Measurements from ENCODE around the gene LDLRAD2. TPM values are rescaled to one million over a fixed set of nuclear protein-coding genes. Genes with fewer than 3 reads are reported as not detected.
A peak's percentile ranks its signal among the peaks of the same experiment; 100 is the strongest.

Gene LDLRAD2
- total RNA-seq, 4 donors from 2014 or later = 0.22 TPM; not detected in 3

GRCh38 chr1:21868941-21869454 lies 56.9 kb downstream of the LDLRAD2 start:
- Histone ChIP-seq H3K36me3 (peaks cover 45 to 50% of the 10 kb centered on the region in 2 donors), H3K9me3 (no peaks in the 10 kb centered on the region), H3K27ac (peak overlapping the region in 1 of 3 donors; percentile 67), H3K4me1 (peaks cover 8 to 16% of the 10 kb centered on the region in 2 donors), H3K27me3 (no peaks in the 10 kb centered on the region), H3K4me3 (replicated peaks in 1 of 3) (no peak overlapping the region)
- no peak for TF ChIP-seq CTCF (IDR thresholded peaks at IDR 0.05)
- no peak for TF ChIP-seq POLR2A (IDR thresholded peaks at IDR 0.05)
- DNase-seq = no peak
- intact Hi-C loops (cut with DNase I) = no loop called here
- 84 to 86% methylated on average over 12 of the region's 12 CpGs for WGBS, 2 donors

- WGBS, 2 donors = 39 to 78% methylated on average over 8 to 9 of the region's 13 CpGs
- Histone ChIP-seq H3K4me1 (peaks cover 8 to 16% of the 10 kb centered on the region in 2 donors), H3K9me3 (no peaks in the 10 kb centered on the region), H3K4me3 (replicated peaks in 1 of 3) (no peak overlapping the region), H3K27ac (peak overlapping the region in 2 of 3 donors; percentile 41 to 67), H3K36me3 (peaks cover 45 to 50% of the 10 kb centered on the region in 2 donors), H3K27me3 (no peaks in the 10 kb centered on the region)
- intact Hi-C loops (cut with DNase I) = loop anchor here (5.0 kb wide), 1 partner anchor 93 kb away; no protein-coding TSS in a partner anchor
- TF ChIP-seq CTCF (IDR thresholded peaks at IDR 0.05) = no peak
- no peak for TF ChIP-seq POLR2A (IDR thresholded peaks at IDR 0.05)
- peak; percentile 91 to 95 for DNase-seq
Measured at GRCh38 chr1:21869620-21870121, 57.6 kb downstream of the LDLRAD2 start.

GRCh38 chr1:21870611-21871010 lies 58.5 kb downstream of the LDLRAD2 start:
- Histone ChIP-seq H3K36me3 (peaks cover 41 to 50% of the 10 kb centered on the region in 2 donors), H3K27me3 (no peaks in the 10 kb centered on the region), H3K27ac (no peak overlapping the region), H3K4me3 (replicated peaks in 1 of 3) (no peak overlapping the region), H3K9me3 (no peaks in the 10 kb centered on the region), H3K4me1 (peaks cover 8 to 16% of the 10 kb centered on the region in 2 donors)
- intact Hi-C loops (cut with DNase I) = loop anchor here (5.0 kb wide), 1 partner anchor 92 kb away; no protein-coding TSS in a partner anchor
- no peak for DNase-seq
- TF ChIP-seq CTCF (IDR thresholded peaks at IDR 0.05) = no peak
- no peak for TF ChIP-seq POLR2A (IDR thresholded peaks at IDR 0.05)
- WGBS, 2 donors = 96 to 99% methylated on average over 10 to 15 of the region's 15 CpGs

- peaks cover 51 to 59% of the 10 kb centered on the region in 2 donors for H3K36me3 ChIP-seq
- intact Hi-C loops (cut with DNase I) = loop anchor here (5.0 kb wide), 1 partner anchor 90 kb away; no protein-coding TSS in a partner anchor
- H3K4me3 ChIP-seq (replicated peaks in 1 of 3) = no peak overlapping the region
- H3K27me3 ChIP-seq = no peaks in the 10 kb centered on the region
- no peaks in the 10 kb centered on the region for H3K9me3 ChIP-seq
- H3K27ac ChIP-seq = no peak overlapping the region
- H3K4me1 ChIP-seq = peaks cover 8 to 16% of the 10 kb centered on the region in 2 donors
- WGBS, 2 donors = 88 to 91% methylated on average over 10 to 13 of the region's 13 CpGs
- DNase-seq = no peak
- TF ChIP-seq POLR2A (IDR thresholded peaks at IDR 0.05) (no peak), CTCF (IDR thresholded peaks at IDR 0.05) (no peak)
Measured at GRCh38 chr1:21871943-21872342, 59.9 kb downstream of the LDLRAD2 start.

- WGBS, 2 donors = 92 to 93% methylated on average over 9 to 10 of the region's 17 CpGs
- peaks cover 51 to 59% of the 10 kb centered on the region in 2 donors for H3K36me3 ChIP-seq
- peaks cover 8 to 16% of the 10 kb centered on the region in 2 donors for H3K4me1 ChIP-seq
- no peaks in the 10 kb centered on the region for H3K27me3 ChIP-seq
- no peaks in the 10 kb centered on the region for H3K9me3 ChIP-seq
- no peak overlapping the region for H3K27ac ChIP-seq
- intact Hi-C loops (cut with DNase I) = loop anchor here (5.0 kb wide), 1 partner anchor 90 kb away; no protein-coding TSS in a partner anchor
- TF ChIP-seq CTCF (IDR thresholded peaks at IDR 0.05) = no peak
- TF ChIP-seq POLR2A (IDR thresholded peaks at IDR 0.05) = no peak
- H3K4me3 ChIP-seq (replicated peaks in 1 of 3) = no peak overlapping the region
- DNase-seq = no peak
Measured at GRCh38 chr1:21872445-21873079, 60.5 kb downstream of the LDLRAD2 start.

All from thyroid gland (tissue), 4 donors.